ENCODE results near the gene PGAP2. TPM values are rescaled to one million over a fixed set of nuclear protein-coding genes. Genes with fewer than 3 reads are reported as not detected.

The PGAP2 gene
- total RNA-seq, 1 donor from 2014 or later = 43.1 TPM

GRCh38 chr11:3830088-3830487, 21.7 kb downstream of the PGAP2 start:
- Mint-ChIP-seq H3K36me3 (peaks cover 27% of the 10 kb centered on the region), H3K27me3 (no peaks in the 10 kb centered on the region), H3K4me3 (no peak overlapping the region), H3K9me3 (no peaks in the 10 kb centered on the region), H3K4me1 (ENCODE audit: unreplicated experiment) (peaks cover 10% of the 10 kb centered on the region), H3K27ac (no peak overlapping the region)
- no peak for TF ChIP-seq CTCF (conservative IDR thresholded peaks at IDR 0.05)
- DNase-seq (ENCODE audit: extremely low spot score, unreplicated experiment) = no peak

- peaks cover 33% of the 10 kb centered on the region for H3K36me3 Mint-ChIP-seq
- H3K27me3 Mint-ChIP-seq = no peaks in the 10 kb centered on the region
- no peak for DNase-seq (ENCODE audit: extremely low spot score, unreplicated experiment)
- no peak for TF ChIP-seq CTCF (conservative IDR thresholded peaks at IDR 0.05)
- H3K4me1 Mint-ChIP-seq (ENCODE audit: unreplicated experiment) = peaks cover 16% of the 10 kb centered on the region
- no peak overlapping the region for H3K4me3 Mint-ChIP-seq
- peak overlapping the region; percentile 71 for H3K27ac Mint-ChIP-seq
- no peaks in the 10 kb centered on the region for H3K9me3 Mint-ChIP-seq
Observed at GRCh38 chr11:3830730-3831129, 22.4 kb downstream of the PGAP2 start.

- Mint-ChIP-seq H3K27me3 (no peaks in the 10 kb centered on the region), H3K4me1 (ENCODE audit: unreplicated experiment) (peaks cover 16% of the 10 kb centered on the region), H3K36me3 (peaks cover 25% of the 10 kb centered on the region), H3K27ac (peak overlapping the region; percentile 71), H3K4me3 (no peak overlapping the region), H3K9me3 (no peaks in the 10 kb centered on the region)
- DNase-seq (ENCODE audit: extremely low spot score, unreplicated experiment) = no peak
- TF ChIP-seq CTCF (conservative IDR thresholded peaks at IDR 0.05) = no peak
Observed at GRCh38 chr11:3831378-3832239, 23.2 kb downstream of the PGAP2 start.

- no peak overlapping the region for H3K4me3 Mint-ChIP-seq
- no peak overlapping the region for H3K27ac Mint-ChIP-seq
- H3K9me3 Mint-ChIP-seq = no peaks in the 10 kb centered on the region
- TF ChIP-seq CTCF (conservative IDR thresholded peaks at IDR 0.05) = no peak
- peaks cover 20% of the 10 kb centered on the region for H3K36me3 Mint-ChIP-seq
- peaks cover 20% of the 10 kb centered on the region for H3K4me1 Mint-ChIP-seq (ENCODE audit: unreplicated experiment)
- no peaks in the 10 kb centered on the region for H3K27me3 Mint-ChIP-seq
- DNase-seq (ENCODE audit: extremely low spot score, unreplicated experiment) = no peak
Observed at GRCh38 chr11:3832816-3833215, 24.5 kb downstream of the PGAP2 start.

- TF ChIP-seq CTCF (conservative IDR thresholded peaks at IDR 0.05) = no peak
- no peaks in the 10 kb centered on the region for H3K27me3 Mint-ChIP-seq
- no peak for DNase-seq (ENCODE audit: extremely low spot score, unreplicated experiment)
- H3K4me3 Mint-ChIP-seq = no peak overlapping the region
- H3K27ac Mint-ChIP-seq = no peak overlapping the region
- peaks cover 25% of the 10 kb centered on the region for H3K4me1 Mint-ChIP-seq (ENCODE audit: unreplicated experiment)
- H3K36me3 Mint-ChIP-seq = peaks cover 17% of the 10 kb centered on the region
- H3K9me3 Mint-ChIP-seq = no peaks in the 10 kb centered on the region
Observed at GRCh38 chr11:3833449-3833848, 25.1 kb downstream of the PGAP2 start.

Data from type B pancreatic cell (in vitro differentiated cells).